Hindlimb muscle (tissue), 1 donor: Measurements from ENCODE around the gene TMEM266. TPM values are rescaled to one million over a fixed set of nuclear protein-coding genes. Genes with fewer than 3 reads are reported as not detected.

Source experiments
- DNase-seq: peaks from one replicate; pipeline ENCODE4 v3.0.0-alpha.2; 2013
- polyA plus RNA-seq: library from polyadenylated mRNA; unstranded; fragments of 120-200 nt; gene quantifications from one replicate; pipeline ENCODE4 v1.2.1, GENCODE V29; 2013; ENCODE audit not compliant: insufficient read length

Gene TMEM266
- polyA plus RNA-seq, 1 donor, result 0.97 TPM

DNA sequence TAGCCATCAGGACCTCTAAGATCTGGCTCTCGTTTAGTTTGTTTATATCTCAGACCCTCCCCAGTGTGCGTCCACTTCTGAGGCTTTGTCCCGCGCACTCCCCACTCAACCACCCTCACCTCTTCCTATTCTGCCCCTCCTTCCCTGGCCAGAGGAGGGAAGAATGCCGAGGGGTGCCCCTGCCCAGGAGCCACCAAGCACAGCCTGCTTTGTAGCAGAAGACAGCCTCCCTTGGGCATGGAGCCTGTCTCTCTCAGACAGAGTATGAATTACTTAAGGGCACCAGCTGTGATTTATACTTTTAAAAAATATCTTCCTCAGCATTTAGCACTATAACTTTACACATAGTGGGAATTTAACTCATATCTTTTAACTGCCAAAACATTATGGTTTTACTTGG, 6.0 kb downstream of the TMEM266 start:
- DNase-seq, result no peak

- no peak for DNase-seq
Observed at GRCh38 chr15:76070192-76070591, 10.4 kb downstream of the TMEM266 start.

- no peak for DNase-seq
Observed at GRCh38 chr15:76070921-76071635, 11.3 kb downstream of the TMEM266 start.

- DNase-seq, result no peak
Observed at GRCh38 chr15:76071806-76072205, 12.0 kb downstream of the TMEM266 start.

DNA sequence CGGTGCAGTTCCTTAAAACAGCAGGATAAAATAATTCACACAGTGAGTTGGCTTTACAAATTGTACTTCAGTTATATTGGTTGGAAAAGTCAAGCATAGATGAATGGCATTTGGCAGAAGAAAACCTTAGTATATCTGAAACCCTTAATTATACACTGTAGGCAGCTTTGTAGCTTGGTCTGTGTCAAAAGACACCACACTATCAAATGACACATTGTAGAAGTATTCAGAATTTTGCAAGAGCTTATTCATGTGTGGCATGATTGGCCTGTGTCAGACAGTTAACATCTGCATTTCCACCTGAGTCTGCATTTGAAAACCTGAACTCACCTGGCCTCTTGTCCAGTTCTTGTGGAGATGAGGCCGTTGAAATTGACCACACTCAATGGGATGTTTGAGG, 13.8 kb downstream of the TMEM266 start:
- no peak for DNase-seq

DNA sequence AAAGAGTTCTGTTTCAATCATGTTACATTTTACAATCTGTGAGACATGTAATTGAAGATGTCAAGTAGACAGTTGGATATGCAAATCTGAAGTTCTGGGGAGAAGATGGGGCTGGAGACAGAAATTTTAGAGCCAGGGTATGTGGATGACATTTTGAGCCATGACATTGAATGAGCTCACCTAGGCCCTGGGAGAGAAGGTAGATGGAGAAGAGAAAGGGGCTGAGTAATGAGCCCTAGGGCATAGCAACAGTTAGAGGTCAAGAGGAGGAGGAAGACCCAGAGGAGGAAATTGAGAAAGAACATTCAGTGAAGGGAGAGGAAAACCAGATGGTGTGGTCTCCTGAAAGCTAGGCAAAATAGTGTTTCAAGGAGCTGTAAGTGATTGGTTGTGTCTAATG, 15.3 kb downstream of the TMEM266 start:
- no peak for DNase-seq

DNA sequence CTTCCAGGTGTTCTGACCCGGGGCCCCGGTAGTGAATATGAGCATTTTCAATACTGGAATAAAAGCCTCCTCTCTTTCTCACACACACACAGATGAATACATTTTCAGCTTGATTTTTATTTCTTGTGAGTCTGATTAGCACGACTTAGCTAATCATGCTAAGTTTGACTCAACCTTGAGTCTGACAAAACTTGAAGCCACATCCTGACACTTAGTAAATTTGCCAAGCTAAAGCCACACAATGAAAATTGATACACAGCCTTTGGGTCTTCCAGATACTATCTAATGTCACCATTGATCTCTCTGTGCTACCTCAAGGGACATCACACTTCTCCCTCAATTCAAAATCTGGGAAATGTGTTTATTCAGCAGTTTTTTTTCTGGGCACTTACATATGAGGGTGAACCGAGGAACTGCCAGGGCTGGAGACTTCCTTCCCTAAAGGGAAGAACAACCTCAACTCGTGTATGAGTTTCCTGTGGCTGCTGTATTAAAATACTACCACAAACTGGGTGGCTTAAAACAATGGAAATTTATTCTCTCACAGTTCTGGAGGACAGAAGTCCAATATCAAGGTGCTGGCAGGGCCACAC, 18.6 kb downstream of the TMEM266 start:
- DNase-seq, result no peak

DNA sequence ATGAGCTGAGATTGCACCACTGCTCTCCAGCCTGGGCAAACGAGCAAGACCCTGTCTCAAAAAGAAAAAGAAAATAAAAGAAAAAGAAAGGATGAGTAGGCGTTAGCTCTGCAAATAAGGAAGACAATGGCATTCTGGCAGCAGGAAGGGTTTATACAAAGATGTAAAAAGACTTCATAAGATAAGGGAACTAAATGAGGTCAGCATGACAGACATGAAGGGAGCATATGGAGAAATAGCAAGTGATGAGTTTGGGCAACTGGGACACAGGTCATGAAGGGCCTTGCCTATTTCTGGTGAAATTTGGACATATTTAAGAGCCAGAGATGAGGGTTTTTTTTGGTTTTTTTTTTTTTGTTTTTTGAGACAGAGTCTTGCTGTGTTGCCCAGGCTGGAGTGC, 24.5 kb downstream of the TMEM266 start:
- no peak for DNase-seq

DNA sequence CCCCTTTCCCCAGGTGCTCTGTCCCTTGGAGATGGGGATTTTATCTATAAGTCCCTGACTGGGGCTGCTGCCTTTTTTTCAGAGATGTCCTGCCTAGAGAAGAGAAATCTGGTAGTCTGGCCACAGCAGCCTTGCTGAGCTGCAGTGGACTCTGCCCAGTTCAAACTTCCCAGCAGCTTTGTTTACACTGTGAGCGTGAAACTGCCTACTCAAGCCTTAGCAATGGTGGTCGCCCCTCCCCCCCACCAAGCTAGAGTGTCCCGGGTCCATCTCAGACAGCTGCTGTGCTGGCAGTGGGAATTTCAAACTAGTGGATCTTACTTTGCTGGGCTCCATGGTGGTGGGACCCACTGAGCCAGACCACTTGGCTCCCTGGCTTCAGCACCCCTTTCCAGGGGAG, 38.9 kb downstream of the TMEM266 start:
- no peak for DNase-seq

DNA sequence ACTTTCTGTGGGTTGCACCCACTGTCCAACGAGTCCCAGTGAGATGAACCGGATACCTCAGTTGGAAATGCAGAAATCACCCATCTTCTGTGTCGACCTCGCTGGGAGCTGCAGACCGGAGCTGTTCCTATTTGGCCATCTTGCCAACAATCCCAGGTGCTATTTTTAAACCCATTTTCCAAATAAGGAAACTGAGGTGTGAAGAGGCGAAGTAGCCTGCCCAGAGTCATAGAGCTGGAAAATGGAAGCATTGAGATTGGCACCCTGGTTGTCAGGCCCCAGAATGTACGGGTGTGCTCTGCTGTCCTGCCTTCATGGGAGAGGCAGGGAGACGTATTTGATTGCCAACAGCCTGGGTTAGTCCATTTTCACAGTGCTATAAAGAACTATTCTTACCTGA, 39.6 kb downstream of the TMEM266 start:
- DNase-seq, result no peak

GRCh38 chr15:76100361-76100760, 40.6 kb downstream of the TMEM266 start:
- DNase-seq, result no peak

DNA sequence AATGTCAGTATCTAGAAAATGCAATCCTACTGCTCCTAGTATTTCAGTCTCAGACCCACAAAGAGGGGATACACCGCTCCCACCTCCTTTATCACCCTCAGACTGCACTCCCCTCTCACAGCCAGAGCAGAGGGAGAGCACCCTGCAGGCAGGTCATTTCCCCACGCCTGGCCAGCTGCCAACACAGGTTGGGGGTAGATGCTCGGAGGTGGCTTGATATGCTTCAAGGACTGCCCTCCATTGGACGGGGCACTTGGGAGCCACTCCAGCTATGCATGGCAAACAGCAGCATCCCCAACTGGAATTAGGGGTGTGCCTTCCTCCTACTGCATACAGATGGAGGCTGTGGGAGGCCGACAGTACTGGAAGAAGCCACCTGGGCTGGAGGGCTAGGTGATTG, 41.9 kb downstream of the TMEM266 start:
- DNase-seq, result no peak

DNA sequence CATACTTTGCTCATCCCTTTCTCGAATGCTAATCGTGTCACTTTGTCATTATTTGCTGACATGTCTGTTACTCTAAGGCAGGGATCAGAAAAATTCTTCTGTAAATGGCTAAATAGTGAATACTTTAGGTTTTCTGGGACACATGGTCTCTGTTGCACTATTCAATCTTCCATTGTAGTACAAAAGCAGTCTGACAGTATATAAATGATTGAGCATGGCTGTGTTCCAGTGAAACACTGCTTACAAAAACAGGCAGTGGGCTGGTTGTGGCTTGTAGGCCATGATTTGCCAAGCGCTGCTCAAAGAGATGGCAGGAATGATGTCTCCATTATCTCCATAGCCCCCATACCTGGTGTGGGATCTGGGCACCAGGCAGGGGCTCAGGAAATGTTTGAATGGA, 45.6 kb downstream of the TMEM266 start:
- DNase-seq, result no peak

DNA sequence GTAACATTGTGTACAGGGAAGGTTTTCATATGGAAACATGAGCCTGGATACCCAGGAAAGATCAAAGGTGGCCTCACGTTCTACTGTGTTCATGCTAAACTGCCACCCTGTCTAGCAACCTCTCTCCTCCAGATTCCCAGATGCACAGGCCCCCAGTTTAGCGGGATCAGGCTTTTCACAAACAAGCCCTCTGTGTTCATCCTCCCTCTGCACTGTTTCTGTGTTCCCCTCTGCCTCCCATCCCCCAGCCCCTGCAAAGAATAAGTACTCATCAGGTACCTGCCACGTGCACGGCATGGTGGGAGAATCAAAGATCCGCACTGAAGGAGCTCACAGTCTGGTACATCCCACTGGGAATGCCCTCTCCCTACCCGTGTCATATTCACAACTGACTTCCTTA, 46.1 kb downstream of the TMEM266 start:
- DNase-seq, result no peak

GRCh38 chr15:76107169-76107568, 47.4 kb downstream of the TMEM266 start:
- DNase-seq, result no peak

DNA sequence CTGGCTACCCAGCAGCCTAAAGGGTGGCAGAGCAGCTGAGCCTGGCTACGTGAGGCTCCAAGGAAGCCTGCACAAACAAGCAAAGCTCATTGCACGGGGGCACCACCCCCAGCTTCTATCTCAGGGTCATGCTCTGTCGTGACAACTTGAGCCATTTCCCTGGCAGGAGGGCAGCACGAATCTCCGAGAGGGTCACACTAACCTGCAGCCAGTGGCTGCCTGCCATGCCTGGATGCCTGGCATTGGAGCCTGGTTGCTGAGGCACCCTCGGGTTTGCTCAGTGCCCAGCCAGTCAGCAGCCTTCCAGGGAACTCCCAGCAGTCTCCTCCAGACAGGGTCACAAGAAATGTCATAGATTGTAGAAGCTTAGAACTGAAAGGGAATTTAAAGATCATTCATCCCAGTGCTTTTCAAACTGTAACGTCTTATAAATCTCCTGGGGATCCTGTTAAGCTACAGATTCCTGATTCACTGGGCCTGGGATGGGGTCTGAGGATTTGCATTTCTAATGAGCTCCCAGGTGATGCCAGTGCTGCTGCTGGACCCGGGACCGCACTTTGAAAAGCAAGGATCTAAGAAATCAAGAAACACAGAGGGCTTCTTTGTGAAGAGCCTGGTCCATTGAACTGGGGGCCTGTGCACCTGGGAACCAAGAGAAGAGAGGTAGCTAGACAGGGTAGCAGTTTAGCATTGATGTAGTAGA, 48.4 kb downstream of the TMEM266 start:
- no peak for DNase-seq

DNA sequence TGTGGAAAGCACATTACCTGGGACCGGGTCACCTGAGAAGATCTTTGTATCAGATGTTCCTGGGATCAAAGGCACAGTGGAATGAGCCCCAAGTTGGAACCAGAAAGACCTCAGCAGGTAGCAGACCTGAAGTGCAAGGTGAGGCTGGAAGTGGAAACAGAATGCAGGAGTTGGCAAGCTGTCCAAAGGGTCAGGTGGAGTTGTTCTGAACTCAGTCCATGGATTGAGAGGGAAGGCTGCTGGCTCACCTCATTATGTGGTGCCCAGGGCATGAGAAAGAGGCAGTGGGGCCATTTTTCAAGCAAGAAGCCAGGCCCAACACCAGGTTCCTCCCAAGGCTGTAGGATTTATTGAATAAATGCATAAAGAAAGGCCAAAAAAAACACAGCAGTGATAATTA, 49.3 kb downstream of the TMEM266 start:
- DNase-seq, result no peak

DNA sequence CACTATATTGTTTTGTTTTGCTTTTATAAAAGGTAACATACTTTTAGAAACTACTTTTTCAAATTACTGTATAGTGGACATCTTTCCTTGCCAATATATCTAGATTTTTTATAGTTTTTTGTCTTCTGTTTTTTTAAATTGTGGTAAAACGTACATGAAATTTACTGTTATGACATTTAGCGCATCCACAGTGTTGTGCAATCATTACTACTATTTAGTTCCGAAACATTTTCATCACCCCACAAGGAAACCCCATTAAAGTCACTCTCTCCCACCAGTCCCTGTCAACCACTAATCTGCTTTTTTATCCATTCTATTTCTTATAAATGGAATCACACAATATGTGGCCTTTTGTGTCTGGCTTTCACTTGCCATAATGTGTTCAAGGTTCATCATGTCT, 54.8 kb downstream of the TMEM266 start:
- no peak for DNase-seq

DNA sequence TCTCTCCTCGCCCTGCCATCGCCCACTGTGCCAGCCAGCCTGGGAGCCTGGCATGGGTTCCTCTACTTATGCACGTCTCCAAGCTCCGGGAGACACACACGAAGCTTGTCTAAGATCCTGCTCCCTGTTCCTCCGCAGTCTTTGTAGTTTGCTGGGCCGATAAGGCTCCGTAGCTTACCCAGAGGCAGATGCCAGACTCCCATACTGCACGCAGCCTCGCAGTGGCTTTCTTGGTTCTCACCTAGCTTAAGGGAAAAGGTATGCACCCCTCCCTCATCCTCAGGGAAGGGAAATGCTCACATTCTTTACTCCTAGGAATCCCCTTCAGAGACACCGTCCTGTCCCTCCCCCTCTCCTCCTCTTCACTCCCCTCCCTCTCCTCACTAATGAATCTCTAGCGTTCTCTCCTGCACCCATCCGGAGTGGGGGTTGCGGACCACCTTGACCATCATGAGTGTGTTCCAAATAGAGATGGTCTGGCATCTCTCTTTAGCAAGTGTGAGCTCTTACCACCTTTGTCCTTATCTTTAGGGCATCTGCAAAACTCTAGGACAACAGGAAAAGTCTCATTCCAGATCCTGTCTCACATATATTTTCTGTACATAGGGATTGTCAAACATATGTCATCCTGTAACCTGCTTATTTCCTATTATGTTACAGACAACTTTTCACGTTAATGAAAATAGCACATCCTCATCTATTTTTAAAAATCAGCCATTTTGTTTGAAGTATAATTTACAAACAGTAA, 56.5 kb downstream of the TMEM266 start:
- DNase-seq, result no peak

- no peak for DNase-seq
Observed at GRCh38 chr15:76117181-76117580, 57.4 kb downstream of the TMEM266 start.

GRCh38 chr15:76118767-76119166, 59.0 kb downstream of the TMEM266 start:
- no peak for DNase-seq

- DNase-seq, result no peak
Observed at GRCh38 chr15:76123031-76123430, 63.2 kb downstream of the TMEM266 start.

DNA sequence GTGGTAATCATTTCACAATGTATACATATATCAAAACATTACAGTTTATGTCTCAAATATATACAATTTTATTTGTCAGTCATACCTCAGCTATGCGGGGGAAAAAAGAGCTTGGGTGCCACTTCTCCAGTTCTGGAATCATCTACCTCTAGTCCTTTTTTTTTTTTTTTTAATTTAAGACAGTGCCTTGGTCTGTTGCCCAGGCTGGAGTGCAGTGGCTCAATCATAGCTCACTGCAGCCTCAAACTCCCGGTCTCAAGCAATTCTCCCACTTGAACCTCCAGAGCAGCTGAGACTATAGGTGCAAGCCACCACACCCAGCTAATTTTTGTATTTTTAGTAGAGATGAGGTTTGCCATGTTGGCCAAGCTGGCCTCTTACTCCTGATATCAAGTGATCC, 67.4 kb downstream of the TMEM266 start:
- DNase-seq, result no peak
